ENCODE measurements around the gene GASK1A.

Gene GASK1A

DNA sequence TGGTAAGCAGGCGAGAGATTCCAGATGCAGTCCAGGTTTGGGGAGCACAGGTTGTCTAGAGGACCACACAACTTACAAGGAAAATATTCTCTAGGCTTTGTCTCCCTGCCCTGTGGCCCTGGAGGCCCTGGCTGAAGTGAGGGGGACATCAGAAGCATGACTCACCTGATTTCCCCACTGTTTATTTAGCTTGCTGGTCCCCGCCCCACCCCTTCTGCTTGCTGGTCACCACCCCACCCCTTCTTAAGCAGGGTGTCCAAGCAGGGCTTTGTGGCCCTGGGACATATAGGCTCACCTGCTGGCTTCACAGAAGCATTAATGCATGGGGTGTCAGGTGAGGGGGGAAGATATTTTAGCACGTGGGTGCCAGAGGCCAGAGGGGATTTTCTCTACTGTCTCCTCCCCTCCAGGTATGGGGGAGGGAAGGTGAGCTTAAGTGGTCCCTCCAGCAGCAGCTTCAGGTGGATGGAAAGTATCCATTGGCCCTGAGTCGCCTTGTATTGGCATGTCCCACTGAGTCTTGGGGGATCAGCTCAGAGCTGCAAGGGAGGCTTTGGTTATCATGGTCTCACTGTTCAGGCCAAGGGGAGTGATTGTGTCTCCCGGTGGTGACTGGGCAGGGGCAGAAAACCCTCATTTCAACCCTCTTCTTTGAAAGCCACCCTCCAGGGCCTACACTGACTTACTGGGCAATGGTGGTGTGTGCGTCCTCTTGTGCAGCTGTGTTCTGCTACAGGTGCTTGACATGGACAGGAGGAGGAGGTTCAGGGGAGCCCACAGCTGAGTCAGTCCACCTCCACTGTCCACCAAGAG lies 49.8 kb downstream of the GASK1A start:
- TF ChIP-seq, protein P1, sequence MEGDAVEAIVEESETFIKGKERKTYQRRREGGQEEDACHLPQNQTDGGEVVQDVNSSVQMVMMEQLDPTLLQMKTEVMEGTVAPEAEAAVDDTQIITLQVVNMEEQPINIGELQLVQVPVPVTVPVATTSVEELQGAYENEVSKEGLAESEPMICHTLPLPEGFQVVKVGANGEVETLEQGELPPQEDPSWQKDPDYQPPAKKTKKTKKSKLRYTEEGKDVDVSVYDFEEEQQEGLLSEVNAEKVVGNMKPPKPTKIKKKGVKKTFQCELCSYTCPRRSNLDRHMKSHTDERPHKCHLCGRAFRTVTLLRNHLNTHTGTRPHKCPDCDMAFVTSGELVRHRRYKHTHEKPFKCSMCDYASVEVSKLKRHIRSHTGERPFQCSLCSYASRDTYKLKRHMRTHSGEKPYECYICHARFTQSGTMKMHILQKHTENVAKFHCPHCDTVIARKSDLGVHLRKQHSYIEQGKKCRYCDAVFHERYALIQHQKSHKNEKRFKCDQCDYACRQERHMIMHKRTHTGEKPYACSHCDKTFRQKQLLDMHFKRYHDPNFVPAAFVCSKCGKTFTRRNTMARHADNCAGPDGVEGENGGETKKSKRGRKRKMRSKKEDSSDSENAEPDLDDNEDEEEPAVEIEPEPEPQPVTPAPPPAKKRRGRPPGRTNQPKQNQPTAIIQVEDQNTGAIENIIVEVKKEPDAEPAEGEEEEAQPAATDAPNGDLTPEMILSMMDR (IDR thresholded peaks at IDR 0.05), result no peak
- peaks cover 15% of the 10 kb centered on the region for H3K27me3 Mint-ChIP-seq (ENCODE audit: low read depth, poor library complexity)
- no peak for DNase-seq
- H3K4me1 Mint-ChIP-seq, result peaks cover 2% of the 10 kb centered on the region
- H3K9me3 Mint-ChIP-seq, result no peaks in the 10 kb centered on the region
- H3K4me3 Mint-ChIP-seq, result no peak overlapping the region
- no peaks in the 10 kb centered on the region for H3K36me3 Mint-ChIP-seq (ENCODE audit: low read depth)
- H3K27ac Mint-ChIP-seq, result no peak overlapping the region

DNA sequence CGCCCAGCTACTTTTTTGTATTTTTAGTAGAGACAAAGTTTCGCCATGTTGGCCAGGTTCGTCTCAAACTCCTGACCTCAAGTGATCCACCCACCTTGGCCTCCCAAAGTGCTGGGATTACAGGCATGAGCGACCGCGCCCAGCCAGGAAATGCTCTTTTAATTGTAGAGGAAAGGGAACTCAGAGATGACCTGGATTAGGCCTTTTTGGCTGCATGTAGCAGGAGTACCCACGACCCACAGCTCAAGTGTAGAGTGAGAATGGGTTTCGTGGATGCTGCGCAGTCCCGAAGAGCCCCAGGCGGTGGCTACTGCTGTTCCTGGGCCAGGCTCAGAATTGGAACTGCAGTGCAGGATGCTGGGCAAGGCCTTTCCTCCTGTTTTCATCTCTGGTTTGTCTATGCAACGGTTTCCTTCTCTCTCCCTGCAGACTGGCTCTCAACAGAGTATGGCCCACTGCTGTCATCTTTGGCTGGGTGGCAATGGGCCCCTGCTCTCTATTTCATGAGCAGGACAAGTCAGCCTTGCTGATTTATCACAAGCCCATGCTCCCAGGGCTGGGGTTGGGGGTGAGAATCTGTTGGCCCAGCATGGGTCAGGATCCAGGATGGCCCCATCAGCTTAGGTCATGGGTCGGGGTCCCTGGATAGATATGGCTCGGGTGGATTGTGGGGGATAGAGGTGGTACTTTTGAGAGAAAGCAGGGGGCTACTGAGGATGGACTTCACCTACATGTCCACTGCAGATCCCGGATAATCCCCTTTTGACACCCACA lies 51.2 kb downstream of the GASK1A start:
- Mint-ChIP-seq H3K27ac (no peak overlapping the region), H3K4me1 (peaks cover 5% of the 10 kb centered on the region), H3K9me3 (no peaks in the 10 kb centered on the region), H3K4me3 (no peak overlapping the region), H3K36me3 (ENCODE audit: low read depth) (no peaks in the 10 kb centered on the region), H3K27me3 (ENCODE audit: low read depth, poor library complexity) (peaks cover 13% of the 10 kb centered on the region)
- TF ChIP-seq, protein P1 (IDR thresholded peaks at IDR 0.05), result no peak
- DNase-seq, result no peak

DNA sequence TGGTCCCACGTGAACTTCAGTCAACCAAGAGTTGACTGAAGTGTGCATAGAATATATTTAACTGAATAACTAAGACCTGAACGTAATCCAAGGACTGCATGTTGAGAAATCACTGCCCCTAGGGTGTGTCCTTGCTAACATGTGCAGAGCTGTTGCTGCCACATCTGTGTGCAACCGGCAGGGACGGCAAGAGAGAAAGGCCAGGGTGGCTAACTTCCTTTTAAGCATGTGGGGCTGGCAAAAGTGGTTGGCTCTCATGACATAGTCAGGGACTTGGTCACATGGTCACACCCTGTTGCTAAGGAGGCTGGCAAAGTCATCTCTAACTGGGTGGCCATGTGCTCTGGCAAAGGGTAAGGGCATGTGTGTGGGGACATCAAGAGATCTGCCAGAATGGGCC lies 52.4 kb downstream of the GASK1A start:
- DNase-seq, result no peak
- H3K27me3 Mint-ChIP-seq (ENCODE audit: low read depth, poor library complexity), result peaks cover 13% of the 10 kb centered on the region
- no peak overlapping the region for H3K4me3 Mint-ChIP-seq
- H3K36me3 Mint-ChIP-seq (ENCODE audit: low read depth), result no peaks in the 10 kb centered on the region
- no peak overlapping the region for H3K27ac Mint-ChIP-seq
- no peaks in the 10 kb centered on the region for H3K9me3 Mint-ChIP-seq
- peaks cover 5% of the 10 kb centered on the region for H3K4me1 Mint-ChIP-seq
- TF ChIP-seq, protein P1 (IDR thresholded peaks at IDR 0.05), result no peak

DNA sequence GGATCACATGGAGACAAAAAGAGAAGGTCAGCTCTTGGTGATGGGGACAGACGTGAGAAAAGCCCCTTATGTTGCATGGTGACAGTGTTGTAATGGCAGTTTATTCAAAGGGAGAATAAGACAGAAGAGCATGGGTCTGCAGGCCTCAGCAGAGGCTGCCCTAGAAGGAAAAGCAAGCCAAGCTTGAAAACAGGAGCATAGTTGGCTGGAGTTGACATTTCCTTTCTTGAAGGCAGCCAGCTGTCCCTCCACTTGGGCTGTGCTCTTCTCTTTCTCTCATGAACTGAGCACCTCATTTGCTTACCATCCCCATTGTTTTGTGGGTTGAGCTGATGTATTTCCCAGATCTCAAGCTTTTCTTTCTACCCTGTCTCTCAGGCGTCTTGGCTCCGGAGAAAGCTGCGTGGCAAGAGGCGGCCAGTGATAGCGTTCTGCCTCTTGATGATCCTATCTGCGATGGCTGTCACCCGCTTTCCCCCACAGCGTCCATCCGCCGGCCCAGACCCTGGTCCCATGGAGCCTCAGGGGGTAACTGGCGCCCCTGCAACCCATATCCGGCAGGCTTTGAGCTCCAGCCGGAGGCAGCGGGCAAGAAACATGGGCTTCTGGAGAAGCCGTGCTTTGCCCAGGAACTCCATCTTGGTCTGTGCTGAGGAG lies 52.9 kb downstream of the GASK1A start:
- H3K27me3 Mint-ChIP-seq (ENCODE audit: low read depth, poor library complexity), result peaks cover 12% of the 10 kb centered on the region
- no peak overlapping the region for H3K4me3 Mint-ChIP-seq
- no peak for DNase-seq
- TF ChIP-seq, protein P1 (IDR thresholded peaks at IDR 0.05), result no peak
- no peaks in the 10 kb centered on the region for H3K36me3 Mint-ChIP-seq (ENCODE audit: low read depth)
- H3K9me3 Mint-ChIP-seq, result no peaks in the 10 kb centered on the region
- H3K4me1 Mint-ChIP-seq, result peaks cover 5% of the 10 kb centered on the region
- H3K27ac Mint-ChIP-seq, result no peak overlapping the region

DNA sequence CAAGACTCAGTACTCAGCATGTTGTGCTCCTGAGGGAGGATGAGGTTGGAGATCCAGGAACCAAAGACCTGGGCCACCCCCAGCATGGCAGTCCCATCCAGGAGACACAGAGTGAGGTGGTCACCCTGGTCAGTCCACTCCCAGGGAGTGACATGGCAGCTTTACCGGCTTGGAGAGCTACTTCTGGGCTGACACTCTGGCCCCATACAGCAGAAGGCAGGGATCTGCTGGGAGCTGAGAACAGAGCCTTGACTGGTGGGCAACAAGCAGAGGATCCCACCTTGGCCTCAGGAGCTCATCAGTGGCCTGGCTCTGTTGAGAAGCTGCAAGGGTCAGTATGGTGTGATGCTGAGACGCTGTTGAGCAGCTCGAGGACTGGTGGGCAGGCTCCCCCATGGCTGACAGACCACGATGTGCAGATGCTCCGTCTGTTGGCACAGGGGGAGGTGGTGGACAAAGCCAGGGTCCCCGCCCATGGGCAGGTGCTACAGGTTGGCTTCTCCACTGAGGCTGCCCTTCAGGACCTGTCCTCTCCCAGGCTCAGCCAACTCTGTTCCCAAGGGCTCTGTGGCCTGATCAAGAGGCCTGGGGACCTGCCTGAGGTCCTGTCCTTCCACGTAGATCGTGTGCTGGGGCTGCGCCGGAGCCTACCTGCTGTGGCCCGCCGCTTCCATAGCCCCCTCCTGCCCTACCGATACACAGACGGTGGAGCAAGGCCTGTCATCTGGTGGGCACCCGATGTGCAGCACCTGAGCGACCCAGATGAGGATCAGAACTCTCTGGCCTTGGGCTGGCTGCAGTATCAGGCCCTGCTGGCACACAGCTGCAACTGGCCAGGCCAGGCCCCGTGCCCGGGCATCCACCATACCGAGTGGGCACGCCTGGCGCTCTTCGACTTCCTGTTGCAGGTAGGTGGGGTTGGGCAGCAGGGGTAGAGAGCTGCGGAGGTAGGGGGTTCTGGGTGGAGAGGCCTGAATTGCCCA lies 53.8 kb downstream of the GASK1A start:
- Mint-ChIP-seq H3K36me3 (ENCODE audit: low read depth) (no peaks in the 10 kb centered on the region), H3K4me1 (peaks cover 5% of the 10 kb centered on the region), H3K27ac (no peak overlapping the region), H3K9me3 (no peaks in the 10 kb centered on the region), H3K27me3 (ENCODE audit: low read depth, poor library complexity) (peaks cover 13% of the 10 kb centered on the region), H3K4me3 (no peak overlapping the region)
- DNase-seq, result no peak
- TF ChIP-seq, protein P1 (IDR thresholded peaks at IDR 0.05), result no peak

Data from nephron progenitor cell (in vitro differentiated cells).